ENCODE results near the gene MTMR4.

DNA sequence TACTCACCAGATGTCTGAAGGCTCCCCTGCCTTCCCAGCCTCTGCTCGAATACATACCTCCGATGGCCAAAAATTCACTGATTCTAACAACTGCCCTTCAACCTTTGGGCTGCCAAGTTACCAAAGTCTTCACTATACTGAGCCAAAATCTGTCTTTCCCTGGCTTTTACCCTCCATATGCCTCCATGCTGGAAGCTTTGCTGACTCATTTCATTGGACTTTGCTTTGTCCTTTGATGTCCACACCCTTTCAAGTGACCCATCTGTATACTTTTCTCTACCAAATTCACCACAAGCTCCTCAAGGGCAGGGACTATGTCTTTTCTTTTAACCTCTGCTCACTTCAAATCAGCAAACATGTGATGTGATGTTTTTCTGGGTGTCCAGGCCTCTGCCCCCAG is 21.0 kb upstream of the MTMR4 start:
- TF ChIP-seq, protein P1, sequence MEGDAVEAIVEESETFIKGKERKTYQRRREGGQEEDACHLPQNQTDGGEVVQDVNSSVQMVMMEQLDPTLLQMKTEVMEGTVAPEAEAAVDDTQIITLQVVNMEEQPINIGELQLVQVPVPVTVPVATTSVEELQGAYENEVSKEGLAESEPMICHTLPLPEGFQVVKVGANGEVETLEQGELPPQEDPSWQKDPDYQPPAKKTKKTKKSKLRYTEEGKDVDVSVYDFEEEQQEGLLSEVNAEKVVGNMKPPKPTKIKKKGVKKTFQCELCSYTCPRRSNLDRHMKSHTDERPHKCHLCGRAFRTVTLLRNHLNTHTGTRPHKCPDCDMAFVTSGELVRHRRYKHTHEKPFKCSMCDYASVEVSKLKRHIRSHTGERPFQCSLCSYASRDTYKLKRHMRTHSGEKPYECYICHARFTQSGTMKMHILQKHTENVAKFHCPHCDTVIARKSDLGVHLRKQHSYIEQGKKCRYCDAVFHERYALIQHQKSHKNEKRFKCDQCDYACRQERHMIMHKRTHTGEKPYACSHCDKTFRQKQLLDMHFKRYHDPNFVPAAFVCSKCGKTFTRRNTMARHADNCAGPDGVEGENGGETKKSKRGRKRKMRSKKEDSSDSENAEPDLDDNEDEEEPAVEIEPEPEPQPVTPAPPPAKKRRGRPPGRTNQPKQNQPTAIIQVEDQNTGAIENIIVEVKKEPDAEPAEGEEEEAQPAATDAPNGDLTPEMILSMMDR (conservative IDR thresholded peaks at IDR 0.05) = no peak
- no peak for TF ChIP-seq ZFX (IDR thresholded peaks at IDR 0.05)

Measured in C4-2B (cell line).